Upper lobe of left lung (tissue), 4 donors: ENCODE results near the gene RACGAP1.

Source experiments
- EP300 ChIP-seq, 4 donors: sonication (generic); formaldehyde crosslinking; IDR thresholded peaks; one replicate each; pipeline ENCODE4 v1.5.1; 2017; ENCODE audit warnings: antibody characterized with exemption in 4 of 4, control low read depth in 2 of 4
- POLR2A ChIP-seq, 4 donors: fragments of 450-650 bp; IDR thresholded peaks; one replicate each; pipeline ENCODE4 v1.5.1; 2016 to 2017; ENCODE audit warnings: antibody characterized with exemption in 4 of 4, mild to moderate bottlenecking in 2 of 4
- POLR2AphosphoS5 ChIP-seq, 2 donors: sonication (generic); formaldehyde crosslinking; IDR thresholded peaks; one replicate each; pipeline ENCODE4 v1.5.1; 2017; ENCODE audit warnings: antibody characterized with exemption in 2 of 2
- TF ChIP-seq, protein P1 (sequence below), 6 experiments: fragments of 450-650 bp in 4 of 6; fragments of 200-600 bp in 2 of 6; sonication (generic) in 2 of 6; IDR thresholded peaks; one replicate each; pipeline ENCODE4 v1.5.1; 2016 to 2019; ENCODE audit warnings: antibody characterized with exemption in 6 of 6

DNA sequence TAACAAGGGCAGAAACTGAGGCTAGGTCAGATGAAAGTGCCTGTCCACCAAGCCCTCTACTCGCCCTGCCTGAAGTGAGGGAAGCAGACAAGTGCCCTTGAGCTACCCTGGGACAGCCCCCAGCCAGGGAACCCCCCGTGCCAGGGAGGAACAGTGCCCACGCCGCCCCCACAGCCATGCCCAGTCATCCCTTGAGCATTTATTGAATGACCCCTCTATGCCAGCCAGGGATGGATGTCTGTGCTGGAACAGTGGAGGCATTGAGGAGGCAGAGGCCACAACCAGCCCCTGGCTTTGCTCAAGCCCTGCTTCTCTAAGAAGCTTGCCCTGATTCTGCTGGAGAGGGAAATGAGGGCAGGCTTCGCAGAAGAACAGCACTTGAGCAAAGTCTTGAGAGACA is 56.3 kb downstream of the RACGAP1 start:
- TF ChIP-seq, protein P1, sequence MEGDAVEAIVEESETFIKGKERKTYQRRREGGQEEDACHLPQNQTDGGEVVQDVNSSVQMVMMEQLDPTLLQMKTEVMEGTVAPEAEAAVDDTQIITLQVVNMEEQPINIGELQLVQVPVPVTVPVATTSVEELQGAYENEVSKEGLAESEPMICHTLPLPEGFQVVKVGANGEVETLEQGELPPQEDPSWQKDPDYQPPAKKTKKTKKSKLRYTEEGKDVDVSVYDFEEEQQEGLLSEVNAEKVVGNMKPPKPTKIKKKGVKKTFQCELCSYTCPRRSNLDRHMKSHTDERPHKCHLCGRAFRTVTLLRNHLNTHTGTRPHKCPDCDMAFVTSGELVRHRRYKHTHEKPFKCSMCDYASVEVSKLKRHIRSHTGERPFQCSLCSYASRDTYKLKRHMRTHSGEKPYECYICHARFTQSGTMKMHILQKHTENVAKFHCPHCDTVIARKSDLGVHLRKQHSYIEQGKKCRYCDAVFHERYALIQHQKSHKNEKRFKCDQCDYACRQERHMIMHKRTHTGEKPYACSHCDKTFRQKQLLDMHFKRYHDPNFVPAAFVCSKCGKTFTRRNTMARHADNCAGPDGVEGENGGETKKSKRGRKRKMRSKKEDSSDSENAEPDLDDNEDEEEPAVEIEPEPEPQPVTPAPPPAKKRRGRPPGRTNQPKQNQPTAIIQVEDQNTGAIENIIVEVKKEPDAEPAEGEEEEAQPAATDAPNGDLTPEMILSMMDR (IDR thresholded peaks at IDR 0.05): no peak
- no peak for TF ChIP-seq EP300 (IDR thresholded peaks at IDR 0.05)
- no peak for TF ChIP-seq POLR2AphosphoS5 (IDR thresholded peaks at IDR 0.05)
- no peak for TF ChIP-seq POLR2A (IDR thresholded peaks at IDR 0.05)
